Measurements from ENCODE around the gene CGREF1.

- TF ChIP-seq CTCF (IDR thresholded peaks at IDR 0.05) = no peak
- no peak for TF ChIP-seq POLR2A (IDR thresholded peaks at IDR 0.05)
- no peak for TF ChIP-seq POLR2AphosphoS5 (IDR thresholded peaks at IDR 0.05; ENCODE audit: insufficient read depth in 1 of 2, low read depth in 1 of 2)
Measured at GRCh38 chr2:27060323-27060722, 58.6 kb downstream of the CGREF1 start.
